CD4-positive, alpha-beta T cell treated with Interleukin-1 beta for 1 hour (primary cell): ENCODE results near the gene RPRD1B.

Source experiments
- DNase-seq, 2 donors: peaks; one replicate each; pipeline ENCODE4 v3.0.0-alpha.2; 2020 to 2022

The RPRD1B gene

GRCh38 chr20:38033330-38034107 lies at the start of gene RPRD1B, which contains the start of gene TTI1:
Gene RPRD1B, plus strand, starts transcription at chr20:38033746. Its CDS starts 202 bp downstream, at chr20:38033948.
Gene TTI1, minus strand, starts transcription at chr20:38033456. Its CDS starts 19,640 bp downstream, at chr20:38013816.
- peak; percentile 89 to 91 for DNase-seq

GRCh38 chr20:37984018-37984785 lies 49.3 kb upstream of the RPRD1B start:
- no peak for DNase-seq

GRCh38 chr20:37986044-37986858 lies 47.3 kb upstream of the RPRD1B start:
- DNase-seq, result no peak

- no peak for DNase-seq
Measured at GRCh38 chr20:37986873-37987601, 46.5 kb upstream of the RPRD1B start.

GRCh38 chr20:37987602-37988290 lies 45.8 kb upstream of the RPRD1B start:
- DNase-seq, result no peak

- DNase-seq, result no peak
Measured at GRCh38 chr20:37988306-37988954, 45.1 kb upstream of the RPRD1B start.

GRCh38 chr20:37989601-37990295 lies 43.8 kb upstream of the RPRD1B start:
- no peak for DNase-seq

- DNase-seq, result peak; percentile 37 to 74
Measured at GRCh38 chr20:37990571-37991151, 42.9 kb upstream of the RPRD1B start.

- DNase-seq, result no peak
Measured at GRCh38 chr20:37991157-37991866, 42.2 kb upstream of the RPRD1B start.

GRCh38 chr20:37991908-37992307 lies 41.6 kb upstream of the RPRD1B start:
- DNase-seq, result no peak

- peak; percentile 5 to 15 for DNase-seq
Measured at GRCh38 chr20:37992802-37993409, 40.6 kb upstream of the RPRD1B start.

GRCh38 chr20:37994512-37994911 lies 39.0 kb upstream of the RPRD1B start:
- DNase-seq, result no peak

- DNase-seq, result no peak
Measured at GRCh38 chr20:37995856-37996605, 37.5 kb upstream of the RPRD1B start.

GRCh38 chr20:37997516-37997915 lies 36.0 kb upstream of the RPRD1B start:
- DNase-seq, result no peak

GRCh38 chr20:37999526-38000263 lies 33.9 kb upstream of the RPRD1B start:
- DNase-seq, result peak in 1 of 2 donors; percentile 2

GRCh38 chr20:38000293-38000692 lies 33.3 kb upstream of the RPRD1B start:
- no peak for DNase-seq

GRCh38 chr20:38001173-38001875 lies 32.2 kb upstream of the RPRD1B start:
- DNase-seq, result no peak
